ENCODE data around the gene TUBA1C. TPM values are rescaled to one million over a fixed set of nuclear protein-coding genes. Genes with fewer than 3 reads are reported as not detected.

TUBA1C gene
- total and polyA plus RNA-seq, 9 of the 15 experiments (the other 6 are each of a cell fraction or from before 2014, with no cell fraction given) = 755 to 3,012 (median 914) TPM

DNA sequence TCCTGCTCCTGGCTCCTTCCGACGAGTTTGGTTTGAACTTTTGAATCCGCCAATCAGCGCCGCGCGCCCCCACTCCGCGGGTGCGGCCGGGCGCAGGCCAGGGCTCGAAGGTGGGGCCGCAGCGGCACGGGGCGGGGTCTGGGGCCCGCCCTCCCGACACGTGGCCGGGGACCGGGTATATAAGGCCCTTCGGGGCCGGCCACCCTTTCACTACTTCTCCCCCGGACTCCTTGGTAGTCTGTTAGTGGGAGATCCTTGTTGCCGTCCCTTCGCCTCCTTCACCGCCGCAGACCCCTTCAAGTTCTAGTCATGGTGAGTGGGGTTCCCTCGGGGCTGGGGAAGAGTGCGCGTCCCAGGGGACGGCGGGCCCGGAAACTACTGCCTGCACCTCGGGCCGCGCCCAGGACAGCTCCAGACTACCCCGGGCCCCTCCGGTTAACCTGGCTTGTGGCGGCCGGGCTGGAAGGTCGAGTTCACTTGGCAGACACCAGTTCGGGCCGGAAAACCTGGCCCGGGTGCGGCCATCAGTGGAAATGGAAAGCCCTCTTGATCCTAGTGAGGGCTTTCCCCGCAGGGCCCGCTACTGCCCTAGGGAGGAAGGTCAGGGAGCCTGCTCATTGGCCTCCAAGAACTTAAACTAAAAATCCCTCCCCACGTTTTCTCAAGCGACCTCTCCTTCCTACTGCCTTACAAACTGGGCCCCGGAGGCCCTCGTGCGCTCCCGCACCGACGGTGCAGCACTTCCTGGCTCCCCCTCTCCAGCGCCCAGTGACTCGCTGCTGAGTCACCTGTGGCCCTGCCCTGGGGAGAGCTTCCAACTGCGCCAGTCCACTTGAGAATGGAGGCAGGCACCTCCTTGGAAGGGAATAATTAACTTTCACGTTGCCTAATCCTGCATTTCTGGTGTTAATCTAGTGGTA is at the start of gene TUBA1C (continued):
- TF ChIP-seq RREB1 (CRISPR knock-in tag; IDR thresholded peaks at IDR 0.05) (no peak), MAFF (IDR thresholded peaks at IDR 0.05; ENCODE audit: low read length) (no peak; the same call in 1 of the 2 replicates), ZNF239 (CRISPR knock-in tag; IDR thresholded peaks at IDR 0.05) (no peak), POLR2H (tag; IDR thresholded peaks at IDR 0.05; ENCODE audit: low read depth) (peak; percentile 98), TEAD4 (IDR thresholded peaks at IDR 0.05; ENCODE audit: low read length) (peak; percentile 63), TEAD4 (CRISPR knock-in tag; IDR thresholded peaks at IDR 0.05; ENCODE audit: borderline replicate concordance) (no peak), ZNF75A (CRISPR knock-in tag; IDR thresholded peaks at IDR 0.05) (no peak), ZNF121 (CRISPR knock-in tag; conservative IDR thresholded peaks at IDR 0.05) (peak; percentile 31; the same call in 1 of the 2 replicates), ZNF232 (CRISPR knock-in tag; IDR thresholded peaks at IDR 0.05) (peak; percentile 55; the same call in 1 of the 2 replicates), NCOA1 (IDR thresholded peaks at IDR 0.05; ENCODE audit: low read depth) (no peak), ZFX (CRISPR knock-in tag; IDR thresholded peaks at IDR 0.05) (peak; percentile 90), POLR2AphosphoS2 (IDR thresholded peaks at IDR 0.05; ENCODE audit: low read length) (peak; percentile 96; the same call in 1 of the 2 replicates), RHOXF2B (CRISPR knock-in tag; conservative IDR thresholded peaks at IDR 0.05) (no peak), GABPA (tag; conservative IDR thresholded peaks at IDR 0.05; ENCODE audit: low read depth) (peak; percentile 76), RBM14 (IDR thresholded peaks at IDR 0.05; ENCODE audit: borderline replicate concordance, insufficient read depth, low read depth, low read length) (peak; percentile 94; the same call in 1 of the 2 replicates), THAP7 (CRISPR knock-in tag; IDR thresholded peaks at IDR 0.05) (no peak), ZNF197 (CRISPR knock-in tag; IDR thresholded peaks at IDR 0.05; ENCODE audit: low read depth) (no peak), NFE2 (IDR thresholded peaks at IDR 0.05; ENCODE audit: low read depth) (peak; percentile 96), FUS (optimal IDR thresholded peaks at IDR 0.05; ENCODE audit: low read depth, low read length) (no peak), SMC3 (conservative IDR thresholded peaks at IDR 0.05; ENCODE audit: insufficient read depth, low read depth, low read length) (no peak)
- TF ChIP-seq, protein P1, sequence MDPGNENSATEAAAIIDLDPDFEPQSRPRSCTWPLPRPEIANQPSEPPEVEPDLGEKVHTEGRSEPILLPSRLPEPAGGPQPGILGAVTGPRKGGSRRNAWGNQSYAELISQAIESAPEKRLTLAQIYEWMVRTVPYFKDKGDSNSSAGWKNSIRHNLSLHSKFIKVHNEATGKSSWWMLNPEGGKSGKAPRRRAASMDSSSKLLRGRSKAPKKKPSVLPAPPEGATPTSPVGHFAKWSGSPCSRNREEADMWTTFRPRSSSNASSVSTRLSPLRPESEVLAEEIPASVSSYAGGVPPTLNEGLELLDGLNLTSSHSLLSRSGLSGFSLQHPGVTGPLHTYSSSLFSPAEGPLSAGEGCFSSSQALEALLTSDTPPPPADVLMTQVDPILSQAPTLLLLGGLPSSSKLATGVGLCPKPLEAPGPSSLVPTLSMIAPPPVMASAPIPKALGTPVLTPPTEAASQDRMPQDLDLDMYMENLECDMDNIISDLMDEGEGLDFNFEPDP (CRISPR knock-in tag; IDR thresholded peaks at IDR 0.05) = 0 out of 2 replicates have a peak, but pooled peaks have one; percentile 42

All from K562 (cell line).